Skin epidermis (tissue), 12 donors: ENCODE measurements around the gene SYNPO.
A peak's percentile ranks its signal among the peaks of the same experiment; 100 is the strongest.

Source experiments
- H3K27ac ChIP-seq, 21 experiments: fragments of 200-600 bp; sonication (generic) in 11 of 21; one replicate each; pipeline ENCODE4 v1.5.0; 2020; ENCODE audit warnings: mild to moderate bottlenecking in 3 of 21, inconsistent platforms in 2 of 21, moderate library complexity in 2 of 21
- H3K4me3 ChIP-seq, 7 experiments: fragments of 200-600 bp; sonication (generic) in 2 of 7; one replicate each; pipeline ENCODE4 v1.5.0; 2020; ENCODE audit warnings: inconsistent platforms in 2 of 7, mild to moderate bottlenecking in 2 of 7, moderate library complexity in 1 of 7

SYNPO gene

GRCh38 chr5:150650021-150651006, 9.9 kb downstream of the SYNPO start:
- Histone ChIP-seq H3K27ac (peak overlapping the region in 2 of 21 experiments; percentile 13 to 38), H3K4me3 (no peak overlapping the region)

GRCh38 chr5:150651382-150651781, 10.9 kb downstream of the SYNPO start:
- Histone ChIP-seq H3K27ac (no peak overlapping the region), H3K4me3 (no peak overlapping the region)

GRCh38 chr5:150651924-150652671, 11.6 kb downstream of the SYNPO start:
- H3K27ac ChIP-seq: no peak overlapping the region
- no peak overlapping the region for H3K4me3 ChIP-seq

GRCh38 chr5:150653145-150653761, 12.8 kb downstream of the SYNPO start:
- peak overlapping the region in 1 of 21 experiments; percentile 18 for H3K27ac ChIP-seq
- H3K4me3 ChIP-seq: no peak overlapping the region

- H3K27ac ChIP-seq: peak overlapping the region in 1 of 21 experiments; percentile 18
- no peak overlapping the region for H3K4me3 ChIP-seq
Measured at GRCh38 chr5:150653762-150654556, 13.5 kb downstream of the SYNPO start.

GRCh38 chr5:150655221-150655620, 14.8 kb downstream of the SYNPO start:
- H3K27ac ChIP-seq: no peak overlapping the region
- H3K4me3 ChIP-seq: no peak overlapping the region

- peak overlapping the region; percentile 32 to 48 (median 36) for H3K4me3 ChIP-seq
- H3K27ac ChIP-seq: peak overlapping the region in 13 of 21 experiments; percentile 12 to 70 (median 51)
Measured at GRCh38 chr5:150656191-150657132, 16.0 kb downstream of the SYNPO start.

DNA sequence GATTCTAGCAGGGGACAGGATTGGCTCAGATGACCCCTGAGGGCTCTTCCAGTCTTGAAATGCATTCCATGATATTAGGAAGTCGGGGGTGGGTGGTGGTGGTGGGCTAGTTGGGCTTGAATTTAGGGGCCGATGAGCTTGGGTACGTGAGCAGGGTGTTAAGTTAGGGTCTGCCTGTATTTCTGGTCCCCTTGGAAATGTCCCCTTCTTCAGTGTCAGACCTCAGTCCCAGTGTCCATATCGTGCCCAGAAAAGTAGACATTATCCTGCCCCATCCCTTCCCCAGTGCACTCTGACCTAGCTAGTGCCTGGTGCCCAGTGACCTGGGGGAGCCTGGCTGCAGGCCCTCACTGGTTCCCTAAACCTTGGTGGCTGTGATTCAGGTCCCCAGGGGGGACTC, 17.7 kb downstream of the SYNPO start:
- Histone ChIP-seq H3K27ac (no peak overlapping the region), H3K4me3 (no peak overlapping the region)

- Histone ChIP-seq H3K27ac (peak overlapping the region in 1 of 21 experiments; percentile 1), H3K4me3 (no peak overlapping the region)
Measured at GRCh38 chr5:150658699-150659265, 18.3 kb downstream of the SYNPO start.

GRCh38 chr5:150659360-150660107, 19.1 kb downstream of the SYNPO start:
- Histone ChIP-seq H3K4me3 (no peak overlapping the region), H3K27ac (peak overlapping the region in 1 of 21 experiments; percentile 1)

GRCh38 chr5:150660108-150660831, 19.8 kb downstream of the SYNPO start:
- H3K4me3 ChIP-seq: no peak overlapping the region
- no peak overlapping the region for H3K27ac ChIP-seq

- no peak within 1 kb of the TSS for H3K27ac ChIP-seq
- no peak within 1 kb of the TSS for H3K4me3 ChIP-seq
Measured at GRCh38 chr5:150661086-150661485, 20.6 kb downstream of the SYNPO start, which contains the start of gene MYOZ3. Gene MYOZ3 (plus strand): TSS chr5:150661251. CDS start chr5:150662942, 1,691 bp downstream.

- no peak overlapping the region for H3K27ac ChIP-seq
- no peak overlapping the region for H3K4me3 ChIP-seq
Measured at GRCh38 chr5:150661821-150662596, 21.5 kb downstream of the SYNPO start.

GRCh38 chr5:150662731-150663516, 22.5 kb downstream of the SYNPO start:
- H3K4me3 ChIP-seq: no peak overlapping the region
- H3K27ac ChIP-seq: no peak overlapping the region

- no peak overlapping the region for H3K4me3 ChIP-seq
- no peak overlapping the region for H3K27ac ChIP-seq
Measured at GRCh38 chr5:150663936-150664335, 23.5 kb downstream of the SYNPO start.
